NOMO-1 (cell line): ENCODE results near the gene AQP7.
A peak's percentile ranks its signal among the peaks of the same experiment; 100 is the strongest.
"Not testable (repeated sequence)": the region's sequence is repeated elsewhere in the genome, so short reads cannot be mapped to it uniquely, and the experiment has no call there.

ENCODE experiments used
- DNase-seq, 2 experiments: peaks; one replicate each; lab custom pipeline; 2025; ENCODE audit not compliant: unreplicated experiment in 2 of 2; lab: John Stamatoyannopoulos, UW

Gene AQP7

DNA sequence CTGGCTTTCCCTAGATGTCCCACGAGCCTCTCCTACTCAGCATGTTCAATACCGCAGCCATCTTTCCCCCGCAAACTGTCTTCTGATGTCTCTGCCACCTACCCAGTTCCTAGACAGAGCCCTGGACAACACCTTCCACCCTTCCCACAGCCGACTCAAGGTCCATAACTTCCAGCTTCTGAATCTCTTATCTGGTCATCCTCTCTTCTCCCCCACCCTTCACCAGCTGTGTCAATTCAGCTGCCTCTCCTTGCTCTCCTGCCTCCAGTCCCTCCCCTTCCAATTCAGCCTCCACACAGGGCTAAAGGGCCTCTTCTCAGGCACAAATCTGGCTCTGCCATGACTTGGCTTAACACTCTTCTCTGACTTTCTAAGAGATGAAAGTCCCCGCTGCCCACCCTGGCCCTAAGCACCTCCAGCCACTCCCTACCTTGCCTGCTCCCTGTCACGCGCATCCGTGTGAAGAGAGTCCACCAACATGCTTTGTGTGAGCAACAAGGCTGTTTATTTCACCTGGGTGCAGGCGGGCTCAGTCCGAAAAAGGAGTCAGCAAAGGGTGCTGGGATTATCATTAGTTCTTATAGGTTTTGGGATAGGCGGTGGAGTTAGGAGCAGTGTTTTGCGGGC is 25.2 kb downstream of the AQP7 start:
- DNase-seq, result no peak

DNA sequence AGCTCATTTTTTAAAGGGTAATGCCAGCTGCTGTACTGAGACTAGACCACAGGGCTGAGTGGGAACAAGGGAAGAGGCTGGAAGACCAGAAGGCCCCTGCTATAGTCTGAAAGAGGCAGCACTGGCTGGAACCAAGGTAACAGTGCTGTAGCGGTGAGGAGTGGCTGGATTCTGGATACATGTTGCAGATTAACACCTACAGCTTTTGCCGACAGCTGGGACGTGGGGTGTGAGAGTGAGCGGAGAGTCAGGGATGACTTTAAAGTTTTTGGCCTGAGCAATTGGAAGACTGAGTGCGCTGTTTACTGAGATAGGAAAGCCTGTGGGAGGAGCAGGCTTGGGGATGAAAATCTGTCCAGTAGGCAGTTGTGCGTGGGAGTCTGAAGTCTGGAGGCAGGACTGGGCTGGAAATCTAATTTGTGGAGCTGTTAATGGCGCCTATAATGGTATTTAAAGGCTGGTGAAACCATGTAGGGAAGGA is 26.5 kb downstream of the AQP7 start:
- no peak for DNase-seq

DNA sequence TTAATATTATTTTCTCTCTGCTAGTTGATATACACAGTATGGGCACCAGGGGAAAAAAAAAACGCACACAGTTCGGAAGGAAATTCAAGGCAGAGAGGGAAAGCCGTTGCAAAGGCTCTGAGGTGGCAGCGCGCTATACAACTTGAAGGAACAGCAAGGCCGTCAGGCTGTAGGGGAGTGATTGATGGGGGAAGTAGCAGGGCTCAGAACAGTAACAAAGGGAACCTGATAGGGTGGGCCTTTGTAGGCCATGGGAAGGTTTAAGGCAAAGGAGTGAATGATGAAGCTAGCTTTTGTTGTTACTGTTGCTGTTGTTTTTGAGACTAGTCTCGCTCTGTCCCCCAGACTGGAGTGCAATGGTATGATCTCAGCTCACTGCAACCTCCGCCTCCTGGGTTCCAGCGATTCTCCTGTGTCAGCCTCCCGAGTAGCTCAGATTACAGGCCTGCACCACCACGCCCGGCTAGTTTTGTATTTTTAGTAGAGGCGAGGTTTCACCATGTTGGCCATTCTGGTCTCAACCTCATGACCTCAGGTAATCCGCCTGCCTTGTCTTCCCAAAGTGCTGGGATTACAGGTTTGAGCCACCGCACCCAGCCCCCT is 27.0 kb downstream of the AQP7 start:
- DNase-seq, result no peak

DNA sequence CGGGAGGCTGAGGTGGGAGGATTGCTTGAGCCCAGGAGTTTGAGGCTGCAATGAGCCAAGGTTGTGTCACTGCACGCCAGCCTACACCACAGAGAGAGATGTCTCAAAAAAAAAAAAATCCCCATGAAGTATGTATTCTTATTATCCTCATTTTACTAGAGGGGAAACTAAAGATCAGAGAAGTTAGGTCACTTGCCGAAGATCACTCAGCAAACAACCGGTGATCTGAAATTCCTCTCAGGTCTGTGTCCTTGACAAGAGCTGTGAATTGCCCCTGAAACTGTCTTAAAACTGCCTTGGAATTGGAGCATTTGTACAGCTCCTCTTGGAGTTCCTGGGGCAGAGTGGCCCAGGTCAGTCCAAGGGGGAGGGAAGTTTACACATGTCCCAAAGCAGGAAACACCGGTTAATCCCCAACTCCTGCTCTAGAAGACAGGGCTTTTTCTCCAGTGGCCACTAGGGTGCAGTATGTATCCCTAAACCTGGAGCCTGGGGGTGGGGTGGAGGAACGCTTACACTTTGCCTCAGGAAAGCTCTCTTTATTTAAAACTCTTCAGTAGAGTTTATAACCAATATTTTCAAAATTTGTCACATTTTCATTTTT is 27.6 kb downstream of the AQP7 start:
- DNase-seq, result peak; percentile 61 to 68

DNA sequence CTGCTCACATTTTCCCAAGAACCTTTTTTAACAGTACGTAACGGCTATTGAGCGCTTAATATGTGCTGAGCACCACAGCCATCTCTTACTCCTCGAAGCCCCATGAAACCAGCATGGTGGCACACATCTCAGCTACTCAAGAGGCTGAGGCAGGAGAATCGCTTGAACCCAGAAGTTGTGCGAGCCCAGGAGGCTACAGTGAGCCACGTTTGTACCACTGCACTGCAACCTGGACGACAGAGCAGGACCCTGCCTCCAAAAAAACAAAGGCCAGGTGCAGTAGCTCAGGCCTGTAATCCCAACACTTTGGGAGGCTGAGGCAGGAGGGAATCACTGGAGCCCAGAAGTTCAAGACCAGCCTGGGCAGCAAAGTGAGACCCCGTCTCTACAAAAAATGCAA is 28.2 kb downstream of the AQP7 start:
- DNase-seq, result no peak

DNA sequence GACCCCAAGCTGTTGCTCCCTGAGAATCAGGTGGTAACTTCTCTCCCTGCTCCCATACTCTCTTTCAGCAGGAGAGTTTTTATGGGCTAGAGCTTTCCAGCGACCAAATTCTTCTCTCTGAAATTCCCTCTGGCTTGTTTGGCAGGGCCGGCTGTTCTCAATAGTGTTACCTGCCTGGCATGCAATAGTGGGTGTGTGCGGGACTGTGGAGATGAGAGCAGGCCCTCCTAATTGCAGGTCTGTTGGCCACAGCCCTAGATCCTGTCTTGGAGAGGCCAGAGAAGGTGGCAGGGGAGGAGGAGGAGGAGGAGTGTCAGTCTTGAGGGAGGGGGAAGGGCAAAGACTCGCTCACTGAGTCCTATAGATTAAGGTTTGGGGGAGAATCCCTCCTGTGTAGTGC is 29.5 kb downstream of the AQP7 start:
- DNase-seq, result no peak

DNA sequence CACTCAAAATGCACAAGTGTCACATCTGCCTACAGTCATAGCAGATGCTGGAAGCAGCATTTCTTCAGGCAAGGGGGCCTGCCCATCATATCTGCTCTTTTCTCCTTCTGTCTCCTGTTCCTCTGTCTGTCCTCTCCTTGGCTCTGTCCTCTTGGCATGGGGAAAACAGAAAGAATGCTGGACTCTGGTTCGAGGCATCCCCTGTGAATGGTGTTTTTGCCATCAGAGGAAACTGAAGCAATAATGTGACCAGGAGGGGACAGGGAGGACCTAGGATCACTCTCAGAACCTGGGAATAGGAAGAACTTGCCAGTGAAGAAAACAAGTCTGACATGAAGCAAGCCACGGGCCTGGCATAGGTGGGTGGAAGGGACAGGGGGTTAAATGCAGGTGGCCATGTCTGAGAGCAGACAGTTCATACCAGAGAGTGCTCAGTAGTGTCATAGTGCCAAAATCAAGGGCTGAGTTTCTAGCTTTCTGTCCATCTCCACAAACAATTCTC is 35.3 kb downstream of the AQP7 start:
- no peak for DNase-seq

DNA sequence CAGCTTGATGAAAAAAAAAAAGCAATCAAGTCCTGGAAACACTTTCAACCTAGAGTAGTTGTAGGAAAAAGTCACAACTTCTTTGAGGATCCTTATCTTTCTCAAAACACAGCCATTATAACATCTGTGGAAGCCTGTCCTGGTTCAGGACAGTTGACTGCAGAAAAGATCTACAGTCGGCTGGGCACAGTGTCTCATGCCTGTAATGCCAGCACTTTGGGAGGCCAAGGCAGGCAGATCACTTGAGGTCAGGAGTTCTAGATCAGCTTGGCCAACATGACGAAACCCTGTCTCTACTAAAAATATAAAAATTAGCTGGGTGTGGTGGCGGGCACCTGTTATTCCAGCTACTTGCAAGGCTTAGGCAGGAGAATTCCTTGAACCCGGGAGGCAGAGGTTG is 37.6 kb downstream of the AQP7 start:
- DNase-seq, result not testable (repeated sequence)

DNA sequence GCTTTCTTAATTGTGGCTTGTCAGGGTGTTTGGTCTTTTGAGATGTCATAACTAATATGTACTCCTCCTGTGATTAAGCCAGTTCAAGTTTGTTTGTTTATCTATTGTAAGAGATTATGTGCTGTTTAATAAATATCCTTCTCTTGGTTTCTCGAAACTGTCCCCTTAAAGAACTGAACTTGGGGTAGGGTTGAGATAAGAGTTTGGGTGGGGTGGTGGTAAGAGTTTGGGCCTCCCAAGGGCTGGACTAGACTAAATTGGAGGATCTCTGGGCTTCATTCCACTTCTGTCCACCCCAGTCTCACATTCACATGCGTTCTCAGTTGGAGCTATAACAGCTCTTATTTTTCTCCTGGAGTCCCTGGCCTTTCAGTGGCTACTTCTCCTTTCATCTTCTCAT is 38.2 kb downstream of the AQP7 start:
- no peak for DNase-seq

DNA sequence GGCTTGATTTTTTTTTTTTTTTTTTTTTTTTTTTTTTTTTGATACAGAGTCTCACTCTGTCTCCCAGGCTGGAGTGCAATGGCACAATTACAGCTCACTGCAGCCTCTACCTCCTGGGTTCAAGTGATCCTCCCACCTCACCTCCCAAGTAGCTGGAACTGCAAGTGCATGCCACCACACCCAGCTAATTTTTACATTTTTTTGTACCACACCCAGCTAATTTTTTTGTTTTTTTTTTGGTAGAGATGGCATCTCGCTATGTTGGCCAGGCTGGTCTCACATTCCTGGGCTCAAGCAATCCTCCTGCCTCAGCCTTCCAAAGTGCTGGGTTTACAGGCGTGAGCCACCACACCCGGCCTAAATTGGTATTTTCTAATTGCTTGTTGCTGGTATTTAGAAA is 43.7 kb downstream of the AQP7 start:
- DNase-seq, result not testable (repeated sequence)

DNA sequence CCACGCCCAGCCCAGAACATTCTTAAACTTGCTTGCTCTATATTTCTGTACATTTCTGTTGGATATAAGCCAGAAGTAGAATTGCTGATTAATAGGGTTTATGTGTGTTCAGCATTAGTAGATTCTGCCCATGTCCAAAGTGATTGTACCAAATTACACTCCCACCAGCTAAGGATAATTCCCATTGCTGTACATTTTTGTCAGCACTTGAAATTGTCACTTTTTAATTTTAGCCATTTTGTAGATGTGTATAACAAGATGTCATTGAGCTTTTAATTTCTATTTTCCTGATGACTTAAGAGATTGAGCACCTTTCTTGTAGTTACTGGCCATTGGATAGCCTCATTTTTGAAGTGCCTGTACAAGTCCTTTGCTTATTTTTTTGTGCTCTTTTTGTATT is 46.4 kb downstream of the AQP7 start:
- DNase-seq, result no peak

DNA sequence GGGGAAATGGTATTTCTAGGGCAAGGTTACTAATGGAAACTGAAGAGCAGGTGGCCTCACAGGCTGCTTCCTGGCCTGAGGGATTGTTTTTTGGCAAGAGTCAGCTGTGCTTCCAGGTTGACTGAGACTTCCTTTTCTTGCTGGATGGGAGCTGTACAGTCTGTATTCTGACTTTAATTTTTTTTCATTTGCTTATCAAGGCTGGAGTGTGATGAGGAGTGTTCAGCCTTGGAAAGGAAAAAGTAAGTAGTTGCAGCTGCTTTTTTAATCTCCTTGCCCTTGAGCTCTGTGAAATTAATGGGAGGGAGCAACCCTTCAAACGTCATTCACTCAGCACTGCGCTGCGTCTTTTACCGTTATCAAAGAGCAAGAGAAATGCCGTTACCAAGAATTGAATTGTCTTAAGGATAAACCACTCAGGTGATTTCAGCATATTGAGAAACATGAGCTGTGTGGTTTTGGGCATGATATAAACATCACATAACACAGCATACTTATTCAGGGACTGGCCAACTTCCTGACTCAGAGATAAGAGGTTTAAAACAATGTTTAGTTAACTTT is 47.6 kb downstream of the AQP7 start:
- DNase-seq, result no peak

DNA sequence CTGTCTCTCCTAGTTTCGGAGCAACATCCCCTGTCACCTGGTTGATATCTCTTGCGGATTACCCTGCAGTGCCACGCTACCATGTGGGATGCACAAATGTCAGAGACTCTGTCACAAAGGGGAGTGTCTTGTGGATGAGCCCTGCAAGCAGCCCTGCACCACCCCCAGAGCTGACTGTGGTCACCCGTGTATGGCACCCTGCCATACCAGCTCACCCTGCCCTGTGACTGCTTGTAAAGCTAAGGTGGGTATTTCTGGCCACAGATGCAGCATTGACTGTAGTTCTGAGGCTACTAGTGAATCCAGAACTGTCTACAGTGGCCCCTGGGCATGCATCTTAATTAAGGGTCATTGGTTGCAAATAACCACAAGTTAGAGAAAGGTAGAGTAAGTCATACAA is 50.8 kb downstream of the AQP7 start:
- DNase-seq, result no peak

DNA sequence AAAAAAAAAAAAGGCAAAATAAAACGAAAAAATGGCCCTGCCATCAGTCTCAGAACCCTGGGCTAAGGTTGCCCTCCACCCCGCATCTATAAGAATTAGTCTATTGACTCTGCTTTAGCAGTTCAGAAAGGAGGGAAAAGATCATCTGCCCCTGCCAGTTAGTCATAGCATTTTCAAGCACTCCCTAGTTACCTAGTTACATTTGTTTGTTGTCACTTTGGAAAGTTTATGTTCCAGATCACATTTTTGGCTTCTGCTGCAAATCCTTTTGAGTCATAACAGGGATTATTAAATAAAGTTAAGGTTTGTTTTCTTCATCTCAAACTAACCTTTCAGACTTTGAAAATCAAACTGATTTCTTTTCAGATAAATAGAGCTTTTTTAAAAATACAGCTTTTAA is 52.1 kb downstream of the AQP7 start:
- no peak for DNase-seq

DNA sequence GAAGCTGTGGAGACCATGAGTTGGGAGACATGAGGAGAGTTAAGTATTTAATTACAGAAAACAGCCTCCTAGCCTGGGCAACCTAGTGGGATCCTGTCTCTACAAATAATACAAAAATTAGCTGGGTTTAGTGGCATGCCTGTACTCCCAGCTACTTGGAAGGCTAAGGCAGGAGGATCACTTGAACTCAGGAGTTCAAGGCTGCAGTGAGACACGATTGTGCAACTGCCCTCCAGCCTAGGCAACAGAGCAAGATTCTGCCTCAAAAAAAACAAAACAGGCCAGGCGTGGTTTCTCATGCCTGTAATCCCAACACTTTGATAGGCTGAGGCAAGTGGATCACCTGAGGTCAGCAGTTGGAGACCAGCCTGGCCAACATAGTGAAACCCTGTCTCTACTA is 52.6 kb downstream of the AQP7 start:
- DNase-seq, result no peak

DNA sequence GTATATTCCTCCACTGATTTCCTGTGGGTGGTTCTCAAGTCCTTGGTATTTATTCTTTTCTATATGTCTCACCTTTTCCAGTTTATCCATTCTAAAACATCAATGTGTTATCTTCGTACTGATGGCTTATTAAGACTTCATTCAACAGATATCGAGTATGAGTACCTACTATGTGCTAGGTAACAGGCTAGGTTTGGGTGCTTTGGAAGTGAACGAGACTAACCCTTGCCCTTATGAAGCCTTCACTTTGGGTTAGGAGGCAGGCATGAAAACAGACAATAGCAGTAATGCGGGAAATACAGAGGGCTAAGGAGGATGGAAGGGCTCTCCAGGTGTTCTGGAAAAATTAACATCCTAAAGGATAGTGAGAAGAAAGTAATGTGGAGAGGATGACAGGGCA is 53.4 kb downstream of the AQP7 start:
- DNase-seq, result no peak

DNA sequence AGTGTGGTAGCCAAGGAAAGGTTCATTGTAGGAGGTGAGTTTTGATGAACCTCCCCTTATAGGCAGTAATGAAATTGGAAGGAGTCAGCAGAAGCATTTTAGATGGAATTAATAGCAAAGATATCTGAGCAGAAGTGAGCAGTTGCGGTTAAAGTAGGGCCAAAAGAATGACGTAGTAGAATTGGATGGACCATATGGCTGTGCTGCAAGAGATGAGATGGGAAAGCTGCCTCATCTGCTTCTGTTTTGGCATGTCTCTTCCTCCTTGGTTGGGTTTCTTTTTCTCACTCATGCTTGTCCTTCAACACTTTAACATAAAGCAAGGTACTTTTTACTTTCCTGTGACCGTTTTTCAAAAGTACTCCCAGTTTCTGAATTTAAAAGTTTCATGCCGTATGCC is 55.8 kb downstream of the AQP7 start:
- no peak for DNase-seq

DNA sequence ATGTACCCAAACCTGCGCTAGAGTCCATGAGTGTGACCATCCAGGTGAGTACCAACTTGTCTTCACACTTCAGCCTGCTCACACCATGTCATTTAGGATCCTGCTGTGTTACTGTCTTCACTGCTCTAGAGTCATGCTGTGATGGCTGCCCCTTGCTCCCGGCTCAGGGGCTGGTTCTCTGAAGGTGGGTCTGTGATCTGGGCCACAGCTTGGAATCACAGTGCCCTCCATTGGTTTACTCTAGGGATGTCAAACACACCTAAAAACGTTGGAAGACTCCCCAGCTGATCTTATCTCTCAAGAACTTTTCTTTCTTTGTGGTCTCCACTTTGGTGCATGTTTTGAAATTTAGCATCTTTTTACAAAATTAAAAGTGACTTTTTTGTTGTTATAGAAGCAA is 58.2 kb downstream of the AQP7 start:
- DNase-seq, result no peak

DNA sequence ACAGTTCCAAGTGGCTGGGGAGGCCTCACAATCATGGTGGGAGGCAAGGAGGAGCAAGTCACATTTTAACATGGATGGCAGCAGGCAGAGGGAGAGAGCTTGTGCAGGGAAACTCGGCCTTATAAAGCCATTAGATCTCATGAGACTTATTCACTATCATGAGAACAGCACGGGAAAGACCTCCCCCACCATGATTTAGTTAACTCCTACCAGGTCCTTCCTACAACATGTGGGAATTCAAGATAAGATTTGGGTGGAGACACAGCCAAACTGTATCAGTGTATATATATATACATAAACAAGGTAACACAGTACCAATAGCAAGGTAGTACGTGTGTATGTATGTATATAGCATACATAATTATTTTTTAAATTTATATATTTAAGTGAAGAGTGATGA is 61.2 kb downstream of the AQP7 start:
- no peak for DNase-seq

DNA sequence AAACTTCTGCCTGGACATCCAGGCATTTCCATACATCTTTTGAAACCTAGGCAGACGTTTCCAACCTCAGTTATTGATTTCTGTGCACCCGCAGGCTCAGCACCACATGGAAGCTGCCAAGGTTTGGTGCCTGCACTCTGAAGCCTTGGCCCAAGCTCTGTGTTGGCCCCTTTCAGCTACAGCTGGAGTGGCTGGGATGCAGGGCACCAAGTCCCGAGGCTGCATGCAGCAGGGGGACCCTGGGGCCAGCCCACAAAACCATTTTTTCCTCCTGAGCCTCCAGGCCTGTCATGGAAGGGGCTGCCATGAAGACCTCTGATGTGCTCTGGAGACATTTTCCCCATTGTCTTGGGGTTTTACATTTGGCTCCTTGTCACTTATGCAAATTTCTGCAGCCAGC is 62.2 kb downstream of the AQP7 start:
- no peak for DNase-seq
